T-helper 1 cell treated with Interleukin-12 subunit alpha and Interleukin-12 subunit beta and Interleukin-4 antibody, amounts not matched to agents 30 ng/mL and 1 ng/mL, for 36 hours (primary cell): ENCODE results near the gene GRIP2. TPM values are rescaled to one million over a fixed set of nuclear protein-coding genes. Genes with fewer than 3 reads are reported as not detected.

Source experiments
- intact Hi-C: fragments of 100-400 bp; cut with micrococcal nuclease; formaldehyde crosslinking; loops from one replicate; pipeline ENCODE4 v1.15.1; 2024
- total RNA-seq: library from RNA; stranded (reverse); gene quantifications from 2 replicates; pipeline ENCODE4 v1.2.3, GENCODE V29; 2022

GRIP2 gene
- total RNA-seq, 1 donor from 2014 or later, result 0.10 TPM

DNA sequence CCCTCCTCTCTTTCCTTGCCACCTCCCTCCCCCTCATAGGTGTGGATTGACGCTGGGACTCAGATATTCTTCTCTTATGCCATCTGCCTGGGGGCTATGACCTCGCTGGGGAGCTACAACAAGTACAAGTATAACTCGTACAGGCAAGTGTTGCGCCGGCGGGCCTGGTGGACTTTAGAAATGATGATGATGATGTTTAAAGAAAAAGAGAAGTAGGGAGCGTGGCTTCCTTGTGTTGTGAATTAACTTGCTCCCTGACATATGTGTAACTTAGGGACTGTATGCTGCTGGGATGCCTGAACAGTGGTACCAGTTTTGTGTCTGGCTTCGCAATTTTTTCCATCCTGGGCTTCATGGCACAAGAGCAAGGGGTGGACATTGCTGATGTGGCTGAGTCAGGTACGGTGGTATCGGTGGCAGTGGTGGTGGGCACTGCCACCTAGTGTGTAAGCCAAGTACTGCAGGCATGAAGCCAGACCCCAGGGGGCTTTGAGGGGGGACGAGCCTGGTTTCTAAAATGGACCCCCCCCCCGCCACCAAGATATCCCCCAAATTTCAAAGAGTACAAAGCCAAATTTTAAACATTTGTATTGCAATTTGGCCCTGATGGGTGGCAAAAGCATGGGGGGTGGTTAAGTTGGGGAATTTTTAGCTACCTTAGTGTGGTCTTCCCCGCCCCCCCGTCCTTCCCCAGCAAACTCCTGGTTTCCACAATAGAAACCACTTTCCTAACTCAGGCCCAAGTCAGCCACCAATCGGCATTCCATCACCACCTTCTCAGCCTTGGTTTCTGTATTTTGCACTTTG, 72.1 kb downstream of the GRIP2 start:
- intact Hi-C loops, result loop anchor here (1.0 to 2.0 kb wide), 5 partner anchors 35 to 572 kb away; partner anchors contain the start of gene SLC6A6

DNA sequence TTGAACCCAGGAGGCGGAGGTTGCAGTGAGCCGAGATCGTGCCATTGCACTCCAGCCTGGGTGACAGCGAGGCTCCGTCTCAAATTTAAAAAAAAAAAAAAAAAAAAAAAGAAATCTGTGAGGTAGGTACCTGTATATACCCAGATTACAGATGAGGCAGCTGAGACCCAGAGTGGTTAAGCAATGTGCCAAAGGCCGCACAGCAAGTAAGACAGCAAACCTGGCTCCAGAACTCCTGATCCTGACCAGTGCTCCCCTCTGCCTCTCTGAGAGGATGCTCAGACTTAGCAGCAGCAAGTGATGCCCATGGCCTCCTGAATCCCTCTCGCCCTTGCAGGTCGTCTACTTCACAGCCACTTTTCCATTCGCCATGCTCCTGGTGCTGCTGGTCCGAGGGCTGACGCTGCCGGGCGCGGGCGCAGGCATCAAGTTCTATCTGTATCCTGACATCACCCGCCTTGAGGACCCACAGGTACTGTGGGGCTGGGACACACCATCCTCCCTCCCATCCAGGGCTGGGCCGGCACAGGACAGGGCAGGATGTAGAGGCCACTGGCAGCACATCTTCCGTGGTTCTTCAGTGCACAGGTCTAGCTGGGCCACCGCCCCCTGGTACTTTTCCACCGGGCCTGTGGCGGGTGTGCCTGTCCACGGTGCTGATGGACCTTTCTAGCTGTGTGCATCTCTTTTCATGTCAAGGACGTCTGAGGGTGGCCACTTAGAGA, 73.8 kb downstream of the GRIP2 start:
- intact Hi-C loops, result no loop called here

DNA sequence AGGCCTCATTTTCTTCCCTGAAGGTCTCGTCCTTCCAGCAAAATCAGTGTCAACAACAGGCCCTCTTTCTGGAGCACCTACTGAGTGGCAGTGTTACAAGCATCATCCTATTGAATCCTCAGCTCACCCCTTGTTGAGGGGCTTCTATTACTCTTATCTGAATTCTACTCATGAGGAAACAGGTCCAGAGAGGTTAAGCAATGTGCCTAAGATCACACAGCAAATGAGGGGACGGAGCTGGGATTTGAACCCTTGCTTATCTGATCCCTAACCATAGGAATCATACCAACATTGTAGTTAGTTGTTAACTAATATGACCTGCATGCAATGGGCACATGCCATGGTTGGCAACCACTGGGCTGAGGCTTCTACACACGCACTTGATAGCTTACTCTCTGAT, 74.7 kb downstream of the GRIP2 start:
- intact Hi-C loops, result no loop called here

DNA sequence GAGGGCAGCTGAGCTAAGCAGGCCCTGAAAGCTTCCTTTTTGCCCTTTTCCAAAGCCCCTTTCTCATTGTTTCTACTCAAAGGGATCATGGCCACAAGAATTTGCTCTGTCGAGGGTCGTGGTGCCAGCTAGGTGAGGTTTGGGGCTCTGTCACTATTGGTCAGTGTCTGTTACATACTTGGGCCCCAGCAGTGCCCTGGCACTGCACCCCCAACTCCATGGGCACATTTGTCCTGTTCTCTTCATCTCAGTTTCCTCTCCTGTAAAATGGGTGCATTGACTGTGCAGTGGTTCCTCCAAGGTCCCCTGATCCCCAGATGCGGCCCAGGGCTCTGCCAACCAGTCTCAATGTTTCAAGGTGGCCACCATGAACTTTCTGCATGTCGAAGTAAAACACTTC, 75.6 kb downstream of the GRIP2 start:
- intact Hi-C loops, result no loop called here

DNA sequence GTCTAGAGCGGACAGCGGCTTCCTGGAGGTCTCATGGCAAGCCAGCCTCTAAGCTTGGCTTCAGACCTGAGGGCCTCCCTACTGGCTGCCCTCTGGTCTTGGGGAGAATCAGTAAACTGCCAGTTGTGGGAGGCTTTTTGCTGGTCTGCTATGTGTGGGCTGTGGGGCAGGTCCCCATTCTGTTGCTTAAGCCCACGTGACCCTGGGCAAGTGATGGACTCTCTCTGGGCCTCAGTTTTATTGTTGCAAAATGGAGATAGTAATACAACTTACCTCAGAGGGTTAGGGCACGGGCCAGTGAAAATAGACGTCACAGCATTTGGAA, 76.0 kb downstream of the GRIP2 start:
- intact Hi-C loops, result no loop called here

DNA sequence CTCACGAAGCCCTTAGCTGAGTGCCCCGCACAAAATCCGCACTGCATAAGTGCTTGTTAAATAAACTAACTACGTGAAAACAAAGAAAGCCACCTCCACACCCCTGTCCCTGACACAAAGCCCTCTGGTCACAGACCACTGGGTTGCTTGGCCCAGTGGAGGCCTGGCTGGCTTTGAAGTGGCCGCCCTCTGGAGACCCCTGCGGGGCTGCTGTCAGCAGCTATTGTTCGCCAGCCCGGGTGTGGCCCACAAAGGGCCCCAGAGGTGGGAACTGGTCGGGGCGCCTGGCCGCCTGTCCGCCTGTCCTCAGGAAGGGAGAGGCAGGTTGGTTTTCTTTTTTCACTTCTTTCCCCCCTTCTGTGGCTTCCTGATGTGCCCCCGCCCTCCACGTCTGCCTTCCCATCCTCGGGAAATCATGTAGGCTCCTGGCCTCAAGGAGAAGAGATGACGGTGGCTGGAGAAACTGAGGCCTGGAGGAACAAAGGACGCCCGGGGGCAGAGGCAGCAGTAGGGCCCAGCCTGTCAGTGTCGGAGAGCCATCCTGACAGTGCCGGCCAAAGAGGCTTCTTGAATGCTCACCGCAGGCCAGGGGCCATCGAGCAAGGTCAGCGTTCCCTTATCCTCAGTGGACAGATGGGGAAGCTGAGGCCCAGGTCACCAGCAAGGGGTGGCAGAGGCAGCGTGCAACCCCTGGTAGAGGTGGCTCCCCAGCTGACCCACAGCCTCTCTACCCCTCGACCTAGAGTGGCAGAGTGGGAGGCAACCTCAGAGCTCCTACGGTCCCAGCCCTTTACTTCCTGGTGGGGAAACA, 76.6 kb downstream of the GRIP2 start:
- intact Hi-C loops, result no loop called here

DNA sequence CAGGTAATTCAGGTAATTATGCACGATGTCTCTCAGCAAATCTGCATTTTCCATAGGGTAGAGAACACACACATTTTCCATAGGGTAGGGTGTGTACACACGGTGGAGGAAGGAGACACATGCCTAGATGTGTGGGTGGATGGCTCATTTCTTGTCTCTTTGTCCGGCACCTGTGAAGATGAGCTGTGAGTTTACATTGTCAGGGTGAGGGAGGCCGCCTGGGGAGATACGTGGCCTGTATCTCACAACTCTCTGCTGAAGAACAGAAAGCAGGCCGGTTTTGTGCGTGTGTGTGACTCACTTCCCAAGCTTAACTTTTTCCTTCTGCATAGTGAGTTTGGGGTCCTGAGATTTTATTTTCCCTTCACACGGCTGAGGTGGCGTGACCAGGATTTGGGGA, 77.4 kb downstream of the GRIP2 start:
- intact Hi-C loops, result no loop called here

DNA sequence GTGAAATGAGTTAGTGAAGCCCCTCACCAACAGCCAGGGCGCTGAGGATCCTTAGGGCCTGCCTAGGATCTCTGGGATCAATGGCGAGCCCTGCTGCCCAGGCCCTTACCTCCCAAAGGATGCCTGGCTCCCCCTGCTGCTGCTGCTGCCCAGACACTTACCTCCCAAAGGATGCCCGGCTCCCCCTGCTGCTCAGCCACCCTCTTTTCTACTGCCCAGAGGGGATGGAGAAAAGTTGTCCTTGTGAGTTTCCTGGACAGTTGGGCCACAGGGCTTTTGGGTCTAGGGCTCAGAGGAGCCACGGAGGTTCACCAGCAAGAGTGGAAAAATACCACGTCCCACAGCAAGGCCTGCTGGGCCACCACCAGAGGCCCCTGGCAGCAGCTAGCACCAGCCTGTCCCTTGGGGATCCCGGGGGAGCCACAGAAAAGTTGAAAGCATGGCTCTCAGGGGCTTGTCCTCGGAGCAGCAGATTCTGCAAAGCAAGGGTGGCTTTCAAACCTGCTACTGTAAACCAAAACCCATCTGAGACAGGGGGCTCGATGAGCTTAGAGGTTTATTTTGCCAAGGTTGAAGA, 78.3 kb downstream of the GRIP2 start:
- intact Hi-C loops, result loop anchor here (1.0 to 2.0 kb wide), 4 partner anchors 30 to 259 kb away; partner anchors contain the start of gene SLC6A6

DNA sequence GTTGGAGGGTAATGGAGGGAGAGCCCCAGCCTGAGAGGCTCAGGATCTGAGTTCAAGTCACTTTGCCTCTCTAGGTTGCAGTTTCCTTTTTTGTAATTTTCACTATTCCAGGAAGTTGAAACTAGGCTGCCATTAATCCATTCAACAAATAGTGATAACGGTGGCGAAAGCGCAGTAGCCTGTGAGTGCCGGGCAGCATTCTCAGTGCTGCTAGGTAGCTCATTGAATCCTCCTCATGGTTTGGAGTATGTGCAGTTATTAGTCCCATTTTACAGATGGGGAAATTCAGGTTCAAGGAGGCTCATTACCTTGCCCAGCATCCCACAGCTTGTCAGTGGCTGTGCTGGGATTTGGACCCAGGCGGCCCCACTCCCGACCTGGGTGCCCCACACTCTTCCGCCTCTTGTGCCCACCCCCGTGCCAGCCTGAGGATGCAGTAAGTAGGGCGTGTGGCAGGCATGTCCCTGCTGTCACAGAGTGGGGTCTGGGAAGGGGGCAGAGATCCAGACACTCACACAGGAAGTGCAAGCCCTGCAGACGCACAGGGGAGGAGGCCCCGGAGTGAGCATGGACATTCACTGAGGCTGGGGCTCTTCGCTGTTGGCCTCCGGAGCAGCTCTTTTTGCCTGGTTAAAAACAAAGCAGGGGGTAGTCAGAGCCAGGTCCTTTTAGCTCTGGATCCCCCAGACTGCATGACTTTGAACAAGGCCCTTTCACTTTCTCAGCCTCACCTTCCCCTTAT, 79.0 kb downstream of the GRIP2 start:
- intact Hi-C loops, result loop anchor here (1.0 to 2.0 kb wide), 4 partner anchors 29 to 258 kb away; partner anchors contain the start of gene SLC6A6

DNA sequence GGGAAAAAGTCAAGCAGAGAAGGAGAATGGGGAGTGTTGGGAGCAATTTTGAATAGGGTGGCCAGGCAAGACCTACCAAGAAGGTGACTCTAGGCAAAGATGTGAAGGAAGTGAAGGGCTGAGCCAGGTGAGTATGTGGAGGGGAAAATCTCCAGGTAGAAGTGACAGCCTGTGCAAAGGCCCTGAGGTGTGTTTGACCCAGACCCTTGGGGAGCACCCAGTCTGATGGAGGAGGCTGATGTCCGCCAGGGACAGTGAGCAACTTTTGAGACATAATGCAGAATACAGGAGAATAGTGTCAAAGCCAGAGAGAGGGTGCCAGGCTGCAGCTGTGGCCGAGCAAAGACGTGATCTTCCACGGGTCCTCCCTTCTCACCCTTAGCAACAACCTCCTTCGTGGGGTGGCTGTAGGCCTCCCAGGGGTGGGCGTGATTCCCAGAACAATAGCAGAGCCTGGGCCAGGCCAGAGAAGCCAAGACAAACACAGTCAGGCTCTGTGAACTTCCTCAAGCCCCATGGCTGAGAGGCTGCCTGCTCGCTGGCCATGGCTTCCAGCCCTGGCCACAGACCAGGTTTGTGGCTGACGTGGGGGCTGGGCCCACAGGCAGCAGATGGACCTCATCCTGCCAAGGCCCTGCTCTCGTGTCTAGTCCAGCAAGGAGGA, 79.7 kb downstream of the GRIP2 start:
- intact Hi-C loops, result loop anchor here (1.0 to 2.0 kb wide), 4 partner anchors 28 to 258 kb away; partner anchors contain the start of gene SLC6A6

DNA sequence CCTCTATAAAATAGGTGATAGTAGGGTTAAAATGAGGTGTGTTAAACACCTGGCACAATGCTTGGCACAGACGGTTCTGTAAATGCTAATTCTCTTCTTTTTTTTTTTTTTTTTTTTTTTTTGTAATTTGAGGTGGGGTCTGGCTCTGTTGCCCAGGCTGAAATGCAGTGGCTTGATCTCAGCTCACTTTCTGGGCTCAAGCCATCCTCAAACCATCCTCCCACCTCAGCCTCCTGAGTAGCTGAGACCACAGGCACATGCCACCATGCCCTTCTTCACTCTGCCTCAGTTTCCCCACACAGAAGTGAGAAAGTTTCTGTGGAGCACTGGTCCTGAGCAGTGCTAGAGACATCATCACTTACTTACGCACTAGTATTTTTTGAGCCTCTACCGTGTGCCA, 80.4 kb downstream of the GRIP2 start:
- intact Hi-C loops, result loop anchor here (2.0 kb wide), 1 partner anchor 257 kb away; no protein-coding TSS in a partner anchor

DNA sequence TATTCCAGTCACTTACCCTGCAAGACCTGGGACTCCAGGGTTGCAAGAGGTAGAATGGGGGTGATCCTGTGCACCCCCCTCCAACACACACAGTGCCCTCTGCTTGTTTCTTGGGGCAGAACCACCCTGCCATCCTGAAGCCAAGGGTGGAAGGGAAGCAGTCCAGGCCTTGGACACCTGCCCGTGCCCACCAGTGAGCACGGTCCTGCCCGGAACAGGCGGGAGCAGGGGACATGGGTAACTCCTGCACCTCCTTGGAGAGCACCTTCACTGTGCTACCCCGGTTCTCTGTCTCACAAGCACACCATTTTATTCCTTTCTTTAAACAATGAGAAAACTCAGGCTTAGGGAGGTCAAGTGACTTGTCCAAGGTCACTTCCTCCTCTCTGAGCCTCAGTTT, 80.8 kb downstream of the GRIP2 start:
- intact Hi-C loops, result no loop called here

DNA sequence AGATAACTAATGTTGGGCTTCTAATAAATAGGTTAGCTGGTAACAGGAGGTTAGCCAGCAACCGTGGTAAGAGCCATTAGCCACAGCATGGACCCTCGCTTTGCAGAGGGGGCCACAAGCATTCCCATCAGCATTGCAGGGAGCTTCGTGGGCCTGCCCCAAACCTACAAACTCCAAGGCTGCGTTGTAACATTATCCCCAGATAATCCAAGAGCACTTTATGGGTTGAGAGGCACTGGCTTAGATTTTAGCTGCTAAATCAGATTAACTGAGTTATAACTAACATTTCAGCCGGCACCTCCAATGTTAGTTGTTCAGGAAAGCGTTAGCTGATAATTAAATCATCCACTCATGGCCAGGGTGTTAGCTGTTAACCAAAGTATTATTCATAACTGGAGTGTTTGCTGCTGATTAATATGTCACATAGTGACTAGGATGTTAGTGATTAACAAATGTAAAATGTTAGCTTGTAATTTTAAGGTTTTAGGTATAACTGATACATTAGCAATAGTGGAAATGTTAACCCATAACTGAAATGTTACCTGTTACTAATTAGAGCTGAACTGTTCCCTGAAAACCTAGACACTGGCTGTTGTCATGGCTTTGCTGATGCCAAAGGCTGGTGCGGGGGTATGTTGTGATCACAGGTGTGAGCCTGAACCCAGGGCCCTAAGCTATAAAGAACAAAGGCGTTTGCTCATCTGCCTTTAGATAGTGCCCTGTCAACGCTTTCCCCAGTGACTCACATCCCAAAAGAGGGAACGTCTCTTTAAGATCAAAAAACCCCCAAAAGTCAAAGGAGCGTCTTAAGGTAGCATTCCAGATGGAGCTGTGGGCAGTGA, 81.5 kb downstream of the GRIP2 start:
- intact Hi-C loops, result no loop called here

DNA sequence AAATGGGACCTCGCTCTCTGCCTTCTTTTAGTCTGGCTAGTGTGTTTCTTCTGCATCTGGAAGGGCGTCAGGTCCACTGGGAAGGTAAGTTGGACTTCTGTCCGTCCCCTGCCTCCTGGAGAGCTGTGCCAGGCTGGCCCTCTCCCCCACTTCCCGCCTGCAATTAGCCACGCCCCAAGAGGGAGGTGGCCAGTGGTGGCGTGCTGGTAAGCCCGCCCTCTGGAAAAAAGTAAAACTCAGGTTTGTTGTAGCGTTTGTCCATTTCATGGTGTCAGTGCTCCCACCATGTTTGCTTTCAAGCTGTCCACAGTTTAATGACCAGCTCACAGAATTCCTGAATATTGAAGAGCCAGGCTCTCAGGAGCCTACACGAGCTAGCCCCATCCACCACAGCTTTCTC, 82.1 kb downstream of the GRIP2 start:
- intact Hi-C loops, result no loop called here

DNA sequence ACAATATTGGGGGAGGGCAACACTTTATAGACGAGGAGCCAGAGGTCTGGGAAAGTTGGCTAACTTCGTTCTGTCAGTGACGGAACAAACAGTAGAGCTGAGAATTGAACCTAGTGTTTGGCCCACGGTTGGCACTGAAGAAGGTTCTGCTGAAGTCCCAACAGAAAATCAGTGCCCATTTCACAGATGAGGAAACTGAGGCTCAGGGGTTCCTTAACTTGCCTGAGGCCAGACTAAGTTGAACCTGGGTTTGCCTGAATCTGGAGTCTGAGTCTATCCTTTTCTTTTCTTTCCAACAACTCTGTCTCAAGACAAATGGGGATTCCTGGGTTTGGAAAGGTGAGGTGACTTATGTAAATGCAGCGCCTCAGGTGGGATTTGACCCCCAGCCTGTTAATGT, 82.7 kb downstream of the GRIP2 start:
- intact Hi-C loops, result no loop called here

DNA sequence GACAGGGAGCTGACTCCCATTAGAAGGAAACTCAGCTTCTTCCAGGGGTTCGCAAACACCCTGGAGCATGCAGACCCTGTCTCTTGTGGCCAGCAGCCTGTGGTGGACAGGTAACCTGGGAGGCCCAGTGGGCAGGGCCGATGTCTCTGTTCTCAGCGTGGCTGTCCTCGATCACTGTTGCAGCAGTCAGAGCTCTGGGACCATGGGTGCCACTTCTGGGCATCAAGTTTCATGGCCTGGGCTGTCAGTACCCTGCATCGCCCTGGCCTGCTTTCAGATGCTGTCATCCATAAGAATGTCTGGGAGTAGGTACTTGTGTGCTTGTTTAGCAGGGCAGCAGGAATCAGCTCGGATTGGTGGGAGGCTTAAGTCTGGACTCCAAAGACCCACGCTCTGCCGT, 83.3 kb downstream of the GRIP2 start:
- intact Hi-C loops, result no loop called here

DNA sequence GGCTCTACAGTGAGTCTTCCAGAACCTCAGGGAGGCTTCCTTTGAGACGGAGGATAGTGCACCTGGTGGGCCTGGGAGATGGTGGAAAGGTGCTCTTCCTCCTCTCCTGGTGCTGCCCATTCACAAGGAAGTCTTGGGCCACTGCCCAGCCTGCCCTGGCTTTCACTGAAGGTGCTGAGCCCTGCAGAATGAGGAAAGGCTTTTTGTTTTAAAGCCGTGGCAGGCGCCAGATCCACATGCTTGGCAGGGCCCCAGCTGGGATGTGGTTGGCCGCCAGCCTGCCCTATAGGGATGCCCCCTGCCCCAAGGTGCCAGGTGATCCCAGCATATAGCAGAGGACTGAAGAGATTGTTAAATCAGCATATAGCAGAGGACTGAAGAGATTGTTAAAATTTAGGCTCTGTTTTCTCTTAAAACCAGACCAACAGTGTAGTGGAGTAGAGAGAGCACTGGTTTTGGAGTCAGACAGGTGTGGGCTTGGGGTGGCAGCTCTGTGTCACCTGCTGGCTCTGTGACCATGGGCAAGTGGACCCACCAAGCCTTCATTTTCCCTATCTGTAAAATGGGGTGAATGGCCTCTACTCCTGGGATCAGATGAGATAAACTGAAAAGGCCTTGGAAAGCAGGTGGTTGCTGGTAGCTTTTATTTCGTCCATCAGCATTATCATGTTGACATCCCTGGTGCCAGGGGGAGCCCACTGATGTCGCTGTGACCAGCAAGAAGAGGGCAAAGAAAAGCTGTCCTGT, 84.4 kb downstream of the GRIP2 start:
- intact Hi-C loops, result no loop called here

DNA sequence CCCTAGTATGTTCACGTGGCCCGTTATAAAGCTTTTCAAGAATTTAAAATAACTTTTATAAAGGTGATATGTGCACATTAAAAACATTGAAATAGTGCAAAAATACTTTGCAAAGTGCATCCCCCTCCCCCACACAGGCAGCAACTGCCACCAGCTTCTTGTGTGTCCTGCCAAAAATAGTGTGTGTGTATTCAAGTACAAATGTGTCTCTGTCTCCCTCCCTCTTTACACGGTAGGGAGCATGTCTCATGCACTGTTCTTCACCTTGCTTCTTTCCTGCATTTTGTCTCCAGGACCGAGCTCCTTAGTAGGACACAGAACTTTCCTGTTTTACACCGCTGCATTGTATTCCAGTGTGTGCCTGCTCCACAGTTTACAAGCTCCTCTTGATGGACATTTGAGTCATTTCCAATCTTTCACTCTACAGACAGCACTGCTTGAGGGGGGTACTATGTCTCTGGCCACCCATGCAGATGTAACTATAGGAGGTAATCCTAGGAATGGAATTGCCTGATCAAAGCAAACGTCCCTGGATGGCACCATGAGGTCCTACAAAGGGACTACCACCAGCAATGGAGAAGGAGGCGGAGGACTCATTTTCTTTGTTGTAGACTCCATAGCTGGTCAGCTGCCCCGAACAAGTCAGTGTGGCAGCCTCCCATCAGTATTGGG, 85.4 kb downstream of the GRIP2 start:
- intact Hi-C loops, result loop anchor here (5.0 kb wide), 1 partner anchor 492 kb away; no protein-coding TSS in a partner anchor
